Epithelial cell of proximal tubule (primary cell): ENCODE measurements around the gene HOXB3. TPM values are rescaled to one million over a fixed set of nuclear protein-coding genes. Genes with fewer than 3 reads are reported as not detected.

ENCODE experiments used
- DNase-seq: peaks from one replicate; pipeline ENCODE4 v3.0.0-alpha.2; 2011; ENCODE audit warnings: low read depth
- H3K4me3 ChIP-seq: 2 replicates; pipeline ENCODE4 v1.5.1; 2011; ENCODE audit warnings: low read depth, mild to moderate bottlenecking, low read length
- CTCF ChIP-seq: conservative IDR thresholded peaks from 2 replicates; pipeline ENCODE4 v1.5.1; 2012; ENCODE audit warnings: low read depth, mild to moderate bottlenecking, low read length
- total RNA-seq: library from RNA; depleted of rRNA; stranded (reverse); fragments of >200 nt; gene quantifications from 2 replicates; pipeline ENCODE4 v1.2.3, GENCODE V29; 2015

HOXB3 gene
- total RNA-seq, 1 donor from 2014 or later = 49.9 TPM

- no peak overlapping the region for H3K4me3 ChIP-seq
- no peak for TF ChIP-seq CTCF
- no peak for DNase-seq
These were observed 29.9 kb downstream of the HOXB3 start for GRCh38 chr17:48559840-48560817.

- H3K4me3 ChIP-seq = peak overlapping the region; percentile 31
- TF ChIP-seq CTCF = no peak
- no peak for DNase-seq
These were observed 30.8 kb downstream of the HOXB3 start for GRCh38 chr17:48559122-48559839.

GRCh38 chr17:48558831-48559121 is 31.3 kb downstream of the HOXB3 start:
- peak overlapping the region; percentile 31 for H3K4me3 ChIP-seq
- no peak for DNase-seq
- no peak for TF ChIP-seq CTCF

GRCh38 chr17:48558057-48558830 is 31.8 kb downstream of the HOXB3 start:
- no peak for DNase-seq
- peak overlapping the region; percentile 31 for H3K4me3 ChIP-seq
- no peak for TF ChIP-seq CTCF

- DNase-seq = no peak
- no peak for TF ChIP-seq CTCF
- H3K4me3 ChIP-seq = peak overlapping the region; percentile 50
These were observed 33.3 kb downstream of the HOXB3 start for GRCh38 chr17:48556576-48557401.

- peak overlapping the region; percentile 50 for H3K4me3 ChIP-seq
- no peak for DNase-seq
- no peak for TF ChIP-seq CTCF
These were observed 33.8 kb downstream of the HOXB3 start for GRCh38 chr17:48556229-48556575.
